Uterus (tissue), 2 donors: ENCODE results near the gene ITM2A.

ENCODE experiments used
- POLR2A ChIP-seq, 2 donors: fragments of 450-650 bp; IDR thresholded peaks; one replicate each; pipeline ENCODE4 v1.6.1; 2016; ENCODE audit warnings: antibody characterized with exemption in 2 of 2, mild to moderate bottlenecking in 1 of 2, moderate library complexity in 1 of 2
- TF ChIP-seq, protein P1 (sequence below), 4 experiments: fragments of 200-600 bp in 2 of 4; fragments of 450-650 bp in 2 of 4; sonication (generic) in 2 of 4; IDR thresholded peaks; one replicate each; pipeline ENCODE4 v1.5.1; 2016 to 2019; ENCODE audit warnings: antibody characterized with exemption in 4 of 4, mild to moderate bottlenecking in 2 of 4, moderate library complexity in 1 of 4

DNA sequence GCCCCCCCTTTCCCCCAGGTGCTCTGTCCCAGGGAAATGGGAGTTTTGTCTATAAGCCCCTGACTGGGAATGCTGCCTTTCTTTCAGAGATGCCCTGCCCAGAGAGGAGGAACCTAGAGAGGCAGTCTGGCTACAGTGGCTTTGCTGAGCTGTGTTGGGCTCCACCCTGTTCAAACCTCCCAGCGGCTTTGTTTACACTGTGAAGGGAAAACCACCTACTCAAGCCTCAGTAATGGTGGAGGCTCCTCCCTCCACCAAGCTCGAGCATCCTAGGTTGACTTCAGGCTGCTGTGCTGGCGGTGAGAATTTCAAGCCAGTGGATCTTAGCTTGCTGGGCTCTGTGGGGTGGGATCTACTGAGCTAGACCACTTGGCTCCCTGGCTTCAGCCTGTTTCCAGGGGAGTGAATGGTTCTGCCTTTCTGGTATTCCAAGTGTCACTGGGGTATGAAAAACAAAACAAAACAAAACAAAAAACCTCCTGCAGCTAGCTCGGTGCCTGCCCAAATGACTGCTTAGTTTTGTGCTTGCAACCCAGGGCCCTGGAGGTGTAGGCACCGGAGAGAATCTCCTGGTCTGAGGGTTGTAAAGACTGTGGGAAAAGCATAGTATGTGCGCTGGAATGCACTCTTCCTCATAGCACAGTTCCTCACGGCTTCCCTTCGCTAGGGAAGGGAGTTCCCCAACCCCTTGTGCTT is 41.7 kb downstream of the ITM2A start:
- TF ChIP-seq, protein P1, sequence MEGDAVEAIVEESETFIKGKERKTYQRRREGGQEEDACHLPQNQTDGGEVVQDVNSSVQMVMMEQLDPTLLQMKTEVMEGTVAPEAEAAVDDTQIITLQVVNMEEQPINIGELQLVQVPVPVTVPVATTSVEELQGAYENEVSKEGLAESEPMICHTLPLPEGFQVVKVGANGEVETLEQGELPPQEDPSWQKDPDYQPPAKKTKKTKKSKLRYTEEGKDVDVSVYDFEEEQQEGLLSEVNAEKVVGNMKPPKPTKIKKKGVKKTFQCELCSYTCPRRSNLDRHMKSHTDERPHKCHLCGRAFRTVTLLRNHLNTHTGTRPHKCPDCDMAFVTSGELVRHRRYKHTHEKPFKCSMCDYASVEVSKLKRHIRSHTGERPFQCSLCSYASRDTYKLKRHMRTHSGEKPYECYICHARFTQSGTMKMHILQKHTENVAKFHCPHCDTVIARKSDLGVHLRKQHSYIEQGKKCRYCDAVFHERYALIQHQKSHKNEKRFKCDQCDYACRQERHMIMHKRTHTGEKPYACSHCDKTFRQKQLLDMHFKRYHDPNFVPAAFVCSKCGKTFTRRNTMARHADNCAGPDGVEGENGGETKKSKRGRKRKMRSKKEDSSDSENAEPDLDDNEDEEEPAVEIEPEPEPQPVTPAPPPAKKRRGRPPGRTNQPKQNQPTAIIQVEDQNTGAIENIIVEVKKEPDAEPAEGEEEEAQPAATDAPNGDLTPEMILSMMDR (IDR thresholded peaks at IDR 0.05): no peak
- TF ChIP-seq POLR2A (IDR thresholded peaks at IDR 0.05): no peak
